Activated CD4-positive, alpha-beta memory T cell treated with anti-CD3 and anti-CD28 coated beads for 36 hours (primary cell): ENCODE results near the gene INSC. TPM values are rescaled to one million over a fixed set of nuclear protein-coding genes. Genes with fewer than 3 reads are reported as not detected.

Experiments used
- CTCF ChIA-PET: fragments of 350-600 bp; sonication (Branson Sonifier 250); formaldehyde crosslinking; loops from one replicate; lab custom pipeline; 2021; ENCODE audit warnings: antibody characterized with exemption, inconsistent platforms; lab: Charles Lee
- POLR2A ChIA-PET: fragments of 350-600 bp; sonication (Branson Sonifier 250); formaldehyde crosslinking; loops from one replicate; lab custom pipeline; 2021; ENCODE audit warnings: antibody characterized with exemption; lab: Charles Lee
- DNase-seq: peaks from one replicate; pipeline ENCODE4 v3.0.0-alpha.2; 2020
- H3K27ac Mint-ChIP-seq: one replicate; pipeline ENCODE4 v1.8.0; 2021; ENCODE audit warnings: mixed read lengths
- H3K27me3 Mint-ChIP-seq: one replicate; pipeline ENCODE4 v1.8.0; 2021; ENCODE audit warnings: mixed read lengths
- H3K36me3 Mint-ChIP-seq: one replicate; pipeline ENCODE4 v1.8.0; 2021; ENCODE audit warnings: mixed read lengths
- H3K4me1 Mint-ChIP-seq: one replicate; pipeline ENCODE4 v1.8.0; 2021; ENCODE audit warnings: low read depth, mixed read lengths
- H3K4me3 Mint-ChIP-seq: one replicate; pipeline ENCODE4 v1.8.0; 2021; ENCODE audit warnings: mild to moderate bottlenecking, mixed read lengths
- H3K9me3 Mint-ChIP-seq: one replicate; pipeline ENCODE4 v1.8.0; 2021; ENCODE audit warnings: mixed read lengths
- intact Hi-C: fragments of 100-400 bp; cut with micrococcal nuclease; formaldehyde crosslinking; loops from one replicate; pipeline ENCODE4 v1.15.1; 2023
- total RNA-seq, 2 experiments: library from RNA; stranded (reverse); gene quantifications; one replicate each; pipeline ENCODE4 v1.2.3, GENCODE V29; 2021

The INSC gene
- total RNA-seq, 2 experiments from 2014 or later, result 0.34 to 0.36 TPM

DNA sequence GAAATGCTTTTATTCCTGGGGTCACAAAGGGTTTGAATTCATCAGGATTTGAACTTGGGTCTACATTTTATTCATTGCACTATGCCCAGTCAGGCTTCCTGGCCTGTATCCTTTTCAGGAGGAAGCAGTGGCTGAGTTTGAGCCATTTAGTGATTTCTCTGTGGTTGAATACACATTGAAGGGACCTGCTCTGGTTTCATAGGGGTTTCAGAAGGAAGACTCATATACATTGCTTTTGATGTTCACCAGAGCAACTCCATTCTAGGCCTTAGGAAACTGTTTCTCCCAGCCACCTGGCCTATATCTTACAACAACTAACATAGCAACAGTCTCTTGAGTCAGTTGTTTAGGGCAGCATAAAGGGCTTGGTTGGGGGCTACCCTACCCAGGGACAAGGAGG, 165.7 kb downstream of the INSC start:
- Mint-ChIP-seq H3K9me3 (no peaks in the 10 kb centered on the region), H3K27ac (no peak overlapping the region), H3K27me3 (peaks cover 17% of the 10 kb centered on the region), H3K36me3 (no peaks in the 10 kb centered on the region), H3K4me3 (no peak overlapping the region), H3K4me1 (no peaks in the 10 kb centered on the region)
- intact Hi-C loops, result no loop called here
- DNase-seq, result no peak
- CTCF ChIA-PET, result interaction anchor here (0.6 kb wide), 1 partner anchor 273 kb away, joined by 3 read pairs; no protein-coding TSS in a partner anchor
- POLR2A ChIA-PET, result no interaction called here

DNA sequence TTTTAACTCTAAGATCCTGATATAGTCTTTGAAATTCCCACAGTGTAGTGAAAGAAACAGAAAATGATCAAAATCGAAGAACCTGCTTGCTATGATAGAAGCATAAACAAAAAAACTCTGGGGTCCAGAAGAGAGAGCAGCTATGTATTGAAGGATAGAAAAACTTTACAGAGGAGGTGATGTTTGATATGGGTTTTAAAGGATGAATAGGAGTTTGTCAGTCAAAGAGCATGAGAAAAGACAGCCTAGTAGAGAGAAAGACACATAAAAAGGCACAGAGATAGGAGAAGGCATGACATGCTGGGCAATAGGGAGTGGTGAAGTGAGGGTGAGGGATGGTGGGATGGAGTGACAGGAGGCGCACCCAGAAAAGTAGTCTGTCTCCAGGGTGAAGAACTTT, 168.0 kb downstream of the INSC start:
- H3K4me3 Mint-ChIP-seq, result no peak overlapping the region
- no peak overlapping the region for H3K27ac Mint-ChIP-seq
- ChIA-PET CTCF (no interaction called here), POLR2A (no interaction called here)
- no peak for DNase-seq
- intact Hi-C loops, result no loop called here
- no peaks in the 10 kb centered on the region for H3K36me3 Mint-ChIP-seq
- H3K4me1 Mint-ChIP-seq, result no peaks in the 10 kb centered on the region
- H3K27me3 Mint-ChIP-seq, result peaks cover 10% of the 10 kb centered on the region
- no peaks in the 10 kb centered on the region for H3K9me3 Mint-ChIP-seq

DNA sequence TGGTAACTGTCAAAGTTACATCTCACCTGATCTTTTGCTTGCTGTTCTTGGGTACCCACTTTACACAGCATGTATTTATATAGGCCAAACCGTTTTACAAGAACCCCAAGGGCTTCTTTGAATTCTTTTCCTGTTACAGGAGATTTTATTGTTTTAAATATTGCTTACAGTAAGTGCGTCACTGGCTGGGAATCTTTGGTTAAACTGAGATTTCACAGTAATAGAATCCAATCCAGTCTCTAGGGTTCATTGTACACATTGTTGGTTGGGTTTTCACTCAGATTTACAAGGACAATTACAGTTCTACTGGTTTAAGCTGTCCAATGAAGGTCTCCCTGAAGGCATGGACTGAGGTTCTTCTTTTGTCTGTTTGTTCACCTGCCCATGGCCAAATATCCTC, 171.7 kb downstream of the INSC start:
- DNase-seq, result no peak
- no peaks in the 10 kb centered on the region for H3K9me3 Mint-ChIP-seq
- H3K4me1 Mint-ChIP-seq, result no peaks in the 10 kb centered on the region
- ChIA-PET POLR2A (no interaction called here), CTCF (no interaction called here)
- peaks cover 8% of the 10 kb centered on the region for H3K27me3 Mint-ChIP-seq
- no peak overlapping the region for H3K4me3 Mint-ChIP-seq
- H3K36me3 Mint-ChIP-seq, result no peaks in the 10 kb centered on the region
- intact Hi-C loops, result no loop called here
- H3K27ac Mint-ChIP-seq, result no peak overlapping the region

DNA sequence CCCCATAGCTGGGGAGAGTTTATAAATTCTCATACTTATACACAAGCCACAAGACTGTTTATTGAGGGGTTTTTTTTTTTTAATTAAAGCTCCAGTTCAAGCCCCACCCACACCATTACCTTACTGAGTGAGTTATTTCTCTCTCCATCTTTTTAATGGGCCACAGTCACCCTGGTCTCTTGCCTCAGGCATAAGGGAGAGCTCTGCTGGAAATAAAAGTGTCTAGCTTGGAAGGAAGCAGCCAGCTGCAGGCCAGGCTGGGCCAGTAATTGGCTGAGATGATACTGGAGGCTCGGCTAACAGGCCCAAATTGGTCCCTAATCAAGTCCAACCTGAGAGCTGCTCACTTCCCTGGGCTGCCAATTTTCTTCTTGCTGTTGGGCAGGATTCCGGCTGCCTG, 174.1 kb downstream of the INSC start:
- ChIA-PET CTCF (no interaction called here), POLR2A (no interaction called here)
- Mint-ChIP-seq H3K27me3 (peaks cover under 1% of the 10 kb centered on the region), H3K4me1 (no peaks in the 10 kb centered on the region), H3K27ac (no peak overlapping the region), H3K36me3 (no peaks in the 10 kb centered on the region), H3K9me3 (no peaks in the 10 kb centered on the region), H3K4me3 (no peak overlapping the region)
- DNase-seq, result no peak
- intact Hi-C loops, result no loop called here

DNA sequence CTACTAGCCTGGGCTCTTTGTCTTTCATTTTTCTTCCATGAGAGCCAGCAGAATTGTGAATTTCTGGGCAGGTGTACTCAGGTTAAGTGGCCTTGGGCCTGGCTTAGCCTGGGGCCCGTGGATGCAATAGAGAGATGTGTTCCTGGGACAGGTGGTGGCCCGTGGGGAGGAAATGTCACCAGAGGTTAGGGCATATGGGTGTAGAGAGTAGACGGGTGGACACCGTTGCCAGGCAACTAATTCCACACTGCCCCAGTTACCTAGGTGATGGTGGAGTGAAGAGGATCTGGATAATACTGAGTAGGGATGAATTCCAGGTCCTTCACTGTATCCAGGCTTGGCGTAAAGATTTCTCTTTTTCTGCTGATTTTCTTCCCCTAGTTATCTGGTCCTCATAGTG, 175.0 kb downstream of the INSC start:
- POLR2A ChIA-PET, result no interaction called here
- no peaks in the 10 kb centered on the region for H3K9me3 Mint-ChIP-seq
- no peak for DNase-seq
- no peak overlapping the region for H3K4me3 Mint-ChIP-seq
- H3K27ac Mint-ChIP-seq, result no peak overlapping the region
- H3K4me1 Mint-ChIP-seq, result no peaks in the 10 kb centered on the region
- intact Hi-C loops, result no loop called here
- CTCF ChIA-PET, result no interaction called here
- H3K36me3 Mint-ChIP-seq, result no peaks in the 10 kb centered on the region
- peaks cover 2% of the 10 kb centered on the region for H3K27me3 Mint-ChIP-seq

DNA sequence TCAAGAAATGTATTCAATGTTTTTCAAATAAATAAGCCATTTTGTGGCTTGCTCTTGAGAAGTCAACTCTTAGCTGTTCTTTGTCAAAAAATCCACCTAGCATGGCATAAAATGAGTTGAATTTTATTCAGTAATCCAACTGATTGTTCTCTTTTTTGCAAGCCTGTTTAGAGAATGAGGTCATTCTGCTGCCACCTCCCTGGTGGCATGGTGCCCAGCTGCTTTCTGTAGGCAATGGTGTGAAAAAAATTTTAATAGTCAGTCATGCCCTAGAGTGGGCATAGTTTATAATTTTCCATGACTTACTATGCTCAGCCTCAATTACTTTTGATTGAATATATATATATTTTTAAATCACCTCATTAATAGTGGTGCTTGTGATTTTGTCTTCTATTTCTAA, 177.2 kb downstream of the INSC start:
- H3K27ac Mint-ChIP-seq, result no peak overlapping the region
- ChIA-PET CTCF (no interaction called here), POLR2A (no interaction called here)
- H3K27me3 Mint-ChIP-seq, result peaks cover 2% of the 10 kb centered on the region
- H3K9me3 Mint-ChIP-seq, result no peaks in the 10 kb centered on the region
- no peaks in the 10 kb centered on the region for H3K4me1 Mint-ChIP-seq
- H3K4me3 Mint-ChIP-seq, result no peak overlapping the region
- intact Hi-C loops, result no loop called here
- no peaks in the 10 kb centered on the region for H3K36me3 Mint-ChIP-seq
- DNase-seq, result no peak

DNA sequence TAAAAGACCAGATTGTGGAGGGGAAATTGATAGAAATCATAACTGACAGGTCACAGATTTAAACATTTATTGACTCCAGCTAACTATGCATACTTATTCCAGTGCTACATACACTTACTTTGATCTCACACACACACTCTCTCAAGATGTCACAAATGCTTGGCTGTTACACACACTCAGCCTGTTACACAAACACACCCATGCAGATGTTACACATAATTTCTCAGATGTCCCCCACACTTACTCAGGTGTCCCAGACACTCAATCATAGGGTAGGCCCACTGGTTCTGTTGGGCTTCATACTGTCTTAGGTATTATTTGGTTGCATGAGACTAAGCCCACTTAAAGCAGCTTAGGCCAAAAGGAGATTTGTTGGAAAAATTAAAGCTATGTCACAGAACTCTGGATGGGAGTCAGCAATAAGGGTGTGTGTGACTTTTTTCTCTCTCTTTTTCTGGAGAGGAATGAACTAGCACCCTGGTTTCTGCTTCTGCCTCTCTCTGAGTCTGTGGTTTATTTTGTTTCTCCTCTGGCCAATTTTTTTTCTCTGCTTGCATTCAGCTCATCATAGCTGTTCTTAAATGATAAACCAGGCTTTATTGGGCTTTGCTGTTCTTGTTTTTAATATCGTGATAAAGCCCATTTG, 179.4 kb downstream of the INSC start:
- CTCF ChIA-PET, result no interaction called here
- intact Hi-C loops, result no loop called here
- no peaks in the 10 kb centered on the region for H3K9me3 Mint-ChIP-seq
- DNase-seq, result no peak
- H3K36me3 Mint-ChIP-seq, result no peaks in the 10 kb centered on the region
- H3K27ac Mint-ChIP-seq, result no peak overlapping the region
- peaks cover 2% of the 10 kb centered on the region for H3K27me3 Mint-ChIP-seq
- POLR2A ChIA-PET, result no interaction called here
- H3K4me3 Mint-ChIP-seq, result no peak overlapping the region
- no peaks in the 10 kb centered on the region for H3K4me1 Mint-ChIP-seq

DNA sequence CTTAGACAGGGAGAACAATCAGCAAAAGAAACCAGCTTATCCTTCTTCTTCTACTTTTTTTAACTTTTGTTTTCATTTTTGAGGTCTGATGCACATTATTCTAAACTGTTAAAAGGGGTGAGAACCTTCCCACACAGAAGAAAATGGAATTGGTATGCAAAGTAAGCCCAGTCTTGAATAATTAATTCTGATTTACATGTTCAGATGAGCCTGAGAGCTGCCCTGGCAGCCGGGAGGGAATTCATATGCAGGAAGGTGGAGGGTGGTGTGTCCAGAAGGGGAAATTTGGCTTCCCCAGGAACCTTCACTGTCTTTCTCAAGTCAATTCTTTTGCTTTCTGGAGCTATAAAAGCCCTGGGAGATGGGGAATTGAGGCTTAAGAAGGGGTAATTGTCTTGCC, 181.0 kb downstream of the INSC start:
- Mint-ChIP-seq H3K4me1 (no peaks in the 10 kb centered on the region), H3K27me3 (peaks cover 2% of the 10 kb centered on the region), H3K27ac (no peak overlapping the region), H3K36me3 (no peaks in the 10 kb centered on the region), H3K9me3 (no peaks in the 10 kb centered on the region), H3K4me3 (no peak overlapping the region)
- no peak for DNase-seq
- ChIA-PET POLR2A (no interaction called here), CTCF (no interaction called here)
- intact Hi-C loops, result no loop called here

Other genes starting within 250 kb of the INSC start
- 10 to 100 TPM; 14.6 to 14.8 TPM for gene CYP2R1, start 222.7 kb upstream of the INSC start, total RNA-seq
- gene CALCA, start 142.6 kb upstream of the INSC start, total RNA-seq, result not detected
- 1 to 10 TPM; 2.5 to 2.9 TPM for gene CALCB, start 41.3 kb upstream of the INSC start, total RNA-seq